Stimulated activated CD8-positive, alpha-beta memory T cell treated with anti-CD3 and anti-CD28 coated beads, Interleukin-12 subunit alpha, Interleukin-12 subunit beta, amount 100 ng/mL, for 24 hours (primary cell): ENCODE data around the gene PLPP3.

Experiments used
- DNase-seq: peaks from one replicate; pipeline ENCODE4 v3.0.0-alpha.2; 2020; ENCODE audit errors: extremely low read depth

PLPP3 gene

DNA sequence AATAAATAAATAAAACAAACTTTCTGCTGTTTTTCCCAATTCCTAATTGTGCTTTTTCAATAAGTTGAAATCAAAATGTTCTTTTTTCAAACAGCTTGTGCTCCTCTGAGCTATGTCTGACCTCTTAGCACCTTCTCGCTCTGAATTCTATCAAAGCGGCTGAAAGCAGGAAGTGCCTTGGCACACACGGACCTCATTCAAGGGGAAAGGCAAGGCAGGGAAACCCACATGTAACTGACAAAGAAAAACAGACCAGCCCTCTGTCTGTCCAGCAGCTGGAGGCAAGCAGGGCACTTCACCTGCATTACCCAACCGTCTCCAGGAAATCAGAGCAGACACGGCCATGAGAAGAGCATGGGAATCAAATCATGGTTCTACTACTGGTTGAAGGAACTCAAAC lies 56.7 kb downstream of the PLPP3 start:
- DNase-seq: no peak

DNA sequence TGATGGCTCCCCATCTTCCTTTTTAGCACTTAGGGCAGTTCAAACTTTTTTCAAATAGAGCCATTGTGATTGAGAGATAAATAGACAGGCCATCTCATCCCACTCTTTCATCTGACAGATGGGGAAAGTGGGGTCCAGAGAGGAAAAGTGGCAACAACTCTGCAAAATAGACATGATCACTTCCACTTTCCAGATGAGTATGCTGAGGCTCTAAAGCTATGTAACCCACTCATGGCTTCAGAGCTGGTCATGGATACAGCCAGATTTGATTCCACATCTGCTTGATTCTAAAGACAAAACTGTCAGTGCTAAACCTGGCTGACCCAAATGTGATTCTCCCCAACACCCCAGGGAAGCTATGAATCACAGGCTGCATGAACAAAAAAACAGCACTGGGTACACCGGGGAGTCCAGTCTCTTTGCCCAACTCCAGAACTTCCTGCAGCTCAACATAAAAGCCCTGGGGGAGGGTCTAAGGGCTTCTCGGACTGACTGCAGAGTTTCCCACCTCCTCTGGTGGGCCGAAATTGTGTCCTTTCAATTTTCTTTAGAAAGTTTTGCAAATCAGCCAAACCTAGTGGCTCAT lies 59.3 kb downstream of the PLPP3 start:
- DNase-seq: no peak

DNA sequence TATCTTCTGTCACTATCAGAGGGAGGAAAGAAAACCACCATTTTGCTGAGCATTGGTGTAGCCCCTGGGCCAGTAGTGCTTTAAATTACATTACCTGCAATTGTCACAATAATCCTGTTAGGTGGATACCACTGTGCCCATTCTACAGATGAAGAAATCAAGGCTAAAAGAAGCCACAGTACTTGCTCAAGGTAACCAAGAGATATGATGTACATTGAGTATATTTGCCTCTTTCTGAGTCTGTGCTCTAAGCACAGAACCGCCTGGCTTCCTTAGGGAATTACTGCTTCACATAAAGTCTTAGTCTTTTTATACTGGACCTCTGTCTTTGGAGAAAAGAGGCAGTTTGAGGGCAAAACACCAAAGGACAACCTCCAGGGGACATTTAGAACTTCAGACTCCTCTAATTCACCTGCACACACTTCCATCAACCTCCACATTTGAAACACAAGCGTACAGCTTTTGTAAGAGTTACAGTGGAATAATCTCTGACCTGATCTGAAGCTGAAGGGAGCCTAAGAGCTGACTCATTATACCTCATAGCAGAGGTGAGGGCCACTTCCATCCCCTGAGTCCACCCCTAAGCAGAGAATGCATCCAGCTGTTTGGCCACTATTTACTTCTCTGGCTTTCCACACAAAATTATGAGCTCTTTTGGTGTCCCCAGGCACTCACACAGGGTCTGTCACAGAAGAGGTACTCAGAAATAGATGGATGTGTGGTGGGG lies 61.8 kb downstream of the PLPP3 start:
- DNase-seq: no peak

DNA sequence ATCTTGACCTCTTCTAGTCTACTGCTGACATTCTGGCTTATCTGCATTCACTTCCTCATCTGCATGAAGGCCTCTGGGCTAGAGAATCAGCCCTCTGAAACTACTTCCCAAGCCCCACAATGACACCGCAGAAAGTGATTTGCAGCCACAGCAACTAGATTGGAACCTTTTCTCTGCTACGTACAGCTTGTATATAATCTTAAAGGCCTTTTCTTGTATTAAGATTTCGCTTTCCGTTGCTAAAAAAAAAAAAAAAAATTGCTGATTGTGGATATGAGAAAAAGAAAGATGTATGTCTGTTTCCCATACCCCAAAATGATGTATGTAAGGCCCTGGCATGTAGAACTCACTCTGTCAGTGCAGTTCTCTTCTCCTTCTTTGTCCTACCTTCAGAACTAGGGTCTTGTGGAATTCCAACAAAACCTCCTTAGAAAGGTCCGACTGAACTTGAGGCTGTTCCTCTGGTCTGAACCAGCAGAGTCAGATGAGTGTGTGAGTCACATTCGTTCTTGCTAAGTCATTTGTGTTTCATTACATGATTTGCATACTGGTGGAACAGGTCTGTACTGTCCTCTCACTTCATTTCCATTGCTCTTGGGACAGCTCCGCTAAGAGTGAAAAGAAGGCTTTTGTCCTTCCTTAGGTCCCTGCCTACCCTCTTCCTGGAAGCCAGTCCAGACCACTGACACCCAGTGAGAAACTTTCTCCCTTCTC lies 62.7 kb downstream of the PLPP3 start:
- no peak for DNase-seq

DNA sequence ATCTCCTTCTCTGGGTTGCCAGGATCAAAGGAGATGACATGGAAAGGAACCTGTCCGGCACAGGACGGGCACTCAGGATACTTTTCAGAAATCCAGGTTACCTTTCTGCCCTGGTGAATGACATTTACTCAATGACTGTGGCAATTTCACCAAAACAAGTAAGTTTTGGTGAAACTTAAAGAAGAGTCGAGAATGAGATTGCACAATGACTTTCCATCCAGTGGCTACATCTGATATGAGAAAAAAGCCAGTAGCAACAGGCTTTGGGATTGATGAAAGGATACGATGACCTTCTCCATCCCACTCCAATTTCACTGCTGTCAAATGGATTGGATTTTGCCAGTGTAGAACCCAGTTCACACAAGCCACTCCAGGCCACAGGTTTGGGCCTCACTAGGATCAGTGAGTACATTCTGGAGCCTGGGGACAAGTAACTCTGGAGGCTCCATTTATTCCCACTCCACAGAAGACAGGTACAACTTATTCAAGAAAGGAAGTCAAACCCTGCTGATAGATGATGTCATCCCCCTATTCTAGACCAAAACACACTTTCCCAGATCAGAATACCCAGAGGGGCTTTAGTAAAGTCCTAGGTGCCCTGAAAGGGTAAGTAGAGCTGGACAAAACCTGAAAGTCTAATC lies 63.3 kb downstream of the PLPP3 start:
- DNase-seq: no peak

DNA sequence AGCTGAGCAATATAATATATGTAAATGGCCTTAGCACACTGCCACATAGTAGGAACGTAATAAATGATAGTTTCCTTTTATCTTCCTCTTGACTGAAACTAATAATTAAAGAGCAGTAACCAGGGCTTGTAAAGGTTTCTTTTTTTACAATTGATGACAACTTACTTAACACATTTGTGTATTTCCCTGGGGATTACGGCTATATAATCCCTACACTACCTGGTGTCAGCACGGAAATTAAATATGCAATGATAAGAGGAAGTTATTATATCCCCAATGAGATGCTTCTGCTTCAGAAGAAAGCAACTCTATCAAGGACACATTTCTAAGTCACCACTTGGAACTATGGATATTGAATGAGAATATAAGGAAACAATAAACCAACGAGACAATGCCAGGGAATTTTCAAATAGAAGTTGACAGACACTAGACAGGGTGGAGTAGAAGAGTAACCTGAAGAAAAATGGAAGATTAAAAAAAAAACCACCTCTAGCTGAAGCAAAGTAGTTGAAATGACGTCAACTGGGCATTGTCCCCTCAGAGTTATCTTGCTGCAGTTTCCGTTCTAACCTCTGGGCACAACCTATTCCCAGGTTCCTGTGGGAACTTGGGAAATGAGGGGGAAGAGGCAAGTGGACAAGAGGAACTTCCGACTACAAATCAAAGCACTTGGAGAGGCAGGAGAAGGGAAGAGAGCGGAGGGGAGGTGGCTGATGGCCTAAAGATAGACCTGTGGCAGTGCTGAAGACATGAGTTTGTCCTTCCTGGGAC lies 66.5 kb downstream of the PLPP3 start:
- DNase-seq: no peak

DNA sequence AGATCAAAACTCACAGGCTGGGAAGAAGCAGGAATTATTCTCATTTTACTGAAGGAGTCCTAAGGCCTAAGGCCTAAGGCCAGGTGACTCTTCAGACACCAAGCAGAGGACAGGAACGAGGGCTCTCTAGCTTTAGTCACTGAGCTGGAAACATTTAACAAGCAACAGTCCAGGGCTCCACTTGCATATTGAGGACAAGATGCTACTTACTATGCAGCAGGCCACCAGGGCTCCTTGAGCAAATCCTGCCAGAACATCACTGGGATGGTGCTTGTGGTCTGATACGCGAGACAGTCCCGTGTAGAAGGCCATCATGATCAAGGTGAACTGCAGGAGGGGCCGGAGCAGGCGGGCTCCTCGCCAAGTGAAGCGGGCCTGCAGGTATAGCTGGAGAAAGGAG lies 67.6 kb downstream of the PLPP3 start:
- no peak for DNase-seq

DNA sequence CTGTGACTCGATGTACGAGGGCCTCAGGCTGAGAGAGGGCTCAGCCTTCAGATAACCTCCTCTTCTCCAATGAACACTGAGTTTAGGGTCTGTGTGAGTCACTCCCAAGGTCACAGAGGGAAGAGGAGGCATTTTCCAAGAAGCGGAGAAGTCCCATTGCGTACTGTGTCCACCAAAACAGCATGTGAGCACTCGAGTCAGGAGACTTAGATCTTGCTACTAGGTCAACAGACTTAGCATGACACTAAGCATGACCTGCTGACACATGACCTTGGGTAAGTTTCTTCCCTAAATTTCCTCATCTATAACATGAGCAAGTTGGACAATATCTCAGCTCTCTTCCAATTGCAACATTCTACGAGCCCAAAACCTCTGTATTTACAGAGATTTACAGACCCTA lies 68.0 kb downstream of the PLPP3 start:
- no peak for DNase-seq

DNA sequence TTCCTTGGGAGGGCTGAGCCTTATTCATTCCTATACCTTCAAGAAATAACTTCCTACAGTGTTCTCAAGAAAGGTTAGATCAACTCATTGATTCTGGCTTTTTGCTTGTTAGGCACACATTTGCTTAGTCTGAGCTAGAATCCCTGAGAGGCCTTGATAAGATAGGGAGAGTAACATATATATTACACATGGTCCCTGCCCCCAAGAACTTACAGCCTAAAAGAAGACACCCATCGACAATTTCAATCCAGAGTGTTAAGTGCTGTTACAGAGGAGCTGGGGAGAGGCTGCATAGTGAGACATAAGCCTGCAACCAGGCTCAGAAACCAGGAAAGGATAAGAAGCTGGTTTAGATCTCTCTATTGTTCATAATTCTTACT lies 68.7 kb downstream of the PLPP3 start:
- DNase-seq: no peak

DNA sequence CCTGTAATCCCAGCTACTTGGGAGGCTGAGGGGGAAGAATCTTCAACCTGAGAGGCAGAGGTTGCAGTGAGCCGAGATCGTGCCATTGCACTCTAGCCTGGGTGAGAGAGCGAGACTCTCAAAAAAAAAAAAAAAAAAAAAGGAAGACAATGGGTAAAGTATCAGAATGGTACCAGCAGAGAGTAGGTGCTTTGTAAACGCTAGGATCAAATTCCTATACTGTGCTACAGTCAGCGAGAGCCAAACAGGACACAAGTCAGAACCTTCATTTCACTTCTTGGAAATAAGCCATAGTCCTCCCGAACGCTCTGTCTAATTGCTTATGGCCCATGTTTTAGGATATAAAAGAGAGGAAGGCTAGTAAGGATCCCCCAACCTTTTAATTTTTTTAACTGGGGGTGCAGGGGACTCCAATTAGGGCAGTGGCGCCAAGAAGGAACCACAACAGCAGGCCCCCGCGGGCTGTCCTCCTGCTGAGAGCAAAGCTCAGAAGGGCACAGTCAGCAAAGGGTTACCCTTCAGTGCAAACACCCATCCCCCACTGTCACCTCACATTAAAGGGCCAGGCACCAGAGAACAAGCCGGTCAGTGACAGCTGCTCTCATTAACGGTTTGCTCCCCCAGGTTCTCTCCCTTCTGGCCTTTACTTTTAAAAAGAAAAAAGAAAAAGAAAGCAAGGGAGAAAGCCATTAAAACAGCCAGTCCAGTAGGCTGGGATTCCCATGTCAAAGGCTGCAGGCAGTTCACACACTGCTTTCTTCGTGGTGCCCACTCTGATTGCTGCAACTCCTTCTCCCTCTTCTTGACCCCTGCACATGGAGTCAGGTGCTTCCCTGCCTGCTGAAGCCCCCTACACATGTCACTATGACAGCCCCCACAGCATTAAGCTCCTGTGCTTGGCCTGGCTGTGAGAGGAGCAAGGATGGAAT lies 69.4 kb downstream of the PLPP3 start:
- DNase-seq: no peak

DNA sequence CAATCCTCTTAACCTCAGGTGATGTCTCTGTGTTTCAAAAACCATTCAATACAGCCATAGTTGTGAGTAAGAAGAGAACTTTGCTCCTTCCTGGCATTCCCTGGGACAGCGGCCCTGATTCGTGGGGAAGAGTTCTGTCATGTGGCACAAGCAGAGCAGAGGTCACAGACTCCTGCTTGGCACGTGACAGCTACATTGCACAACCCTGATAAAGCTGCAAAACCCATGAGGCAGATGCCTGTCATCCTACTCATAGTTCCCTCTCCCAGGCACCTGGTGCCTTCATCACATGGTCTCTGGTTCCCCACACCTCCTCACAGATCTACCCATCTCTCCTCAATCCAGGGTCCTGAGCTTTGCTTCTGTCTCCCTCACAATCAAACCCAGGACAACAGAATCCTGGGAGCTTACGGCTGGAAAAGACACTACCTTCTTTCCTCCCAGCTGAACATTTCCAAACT lies 70.8 kb downstream of the PLPP3 start:
- no peak for DNase-seq

DNA sequence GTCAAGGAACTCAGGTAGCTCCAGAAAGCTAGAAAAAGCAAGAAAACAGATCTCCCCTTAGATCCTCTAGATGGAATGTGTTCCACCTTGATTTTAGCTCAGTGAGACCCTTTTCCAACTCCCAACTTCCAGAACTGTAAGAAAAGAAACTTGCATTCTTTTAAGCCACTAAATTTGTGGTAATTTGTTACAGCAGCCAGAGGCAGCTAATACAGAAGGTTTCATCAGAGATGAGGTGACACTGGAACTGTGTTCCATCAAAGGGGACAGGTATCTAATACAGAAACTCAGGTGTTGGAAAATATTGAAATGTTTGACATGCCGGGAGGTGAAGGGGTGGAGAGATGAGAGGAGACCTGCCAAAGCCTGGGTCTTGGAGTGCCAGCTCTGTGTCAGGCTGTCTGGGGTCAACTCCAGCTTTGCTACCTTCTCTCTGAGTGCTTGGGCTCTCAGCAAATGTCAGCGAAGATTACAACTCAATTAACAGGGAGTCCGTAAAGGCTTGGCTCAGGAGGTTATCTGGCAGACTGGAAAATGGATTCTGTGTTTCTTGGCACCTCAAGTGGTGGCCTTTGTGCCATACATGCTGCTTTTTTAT lies 71.3 kb downstream of the PLPP3 start:
- DNase-seq: no peak

DNA sequence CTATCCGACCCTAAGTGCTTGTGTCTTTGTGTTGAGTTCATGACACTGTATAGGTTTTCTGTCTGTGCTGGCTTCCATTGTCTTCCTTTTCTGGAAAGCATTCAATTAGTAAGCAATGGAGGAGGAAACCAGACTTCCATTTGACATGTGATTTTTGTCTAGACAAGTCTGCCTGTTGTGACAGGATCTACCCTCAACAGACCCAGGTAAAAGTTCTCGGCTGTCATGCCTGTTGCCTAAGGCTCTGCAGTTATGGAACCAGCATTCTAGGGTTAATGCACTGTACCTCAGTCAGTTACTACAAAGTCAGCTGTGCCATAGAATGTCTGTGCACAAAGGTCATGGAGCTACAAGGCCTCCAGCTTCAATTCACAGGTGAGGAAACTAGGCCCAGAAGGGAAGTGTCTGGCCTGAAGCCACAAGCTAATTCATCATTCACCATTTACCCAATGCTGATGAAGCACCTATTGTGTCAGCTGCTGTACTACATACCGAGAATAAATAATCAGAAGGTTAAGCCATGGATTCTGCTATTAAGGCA lies 72.3 kb downstream of the PLPP3 start:
- DNase-seq: no peak

DNA sequence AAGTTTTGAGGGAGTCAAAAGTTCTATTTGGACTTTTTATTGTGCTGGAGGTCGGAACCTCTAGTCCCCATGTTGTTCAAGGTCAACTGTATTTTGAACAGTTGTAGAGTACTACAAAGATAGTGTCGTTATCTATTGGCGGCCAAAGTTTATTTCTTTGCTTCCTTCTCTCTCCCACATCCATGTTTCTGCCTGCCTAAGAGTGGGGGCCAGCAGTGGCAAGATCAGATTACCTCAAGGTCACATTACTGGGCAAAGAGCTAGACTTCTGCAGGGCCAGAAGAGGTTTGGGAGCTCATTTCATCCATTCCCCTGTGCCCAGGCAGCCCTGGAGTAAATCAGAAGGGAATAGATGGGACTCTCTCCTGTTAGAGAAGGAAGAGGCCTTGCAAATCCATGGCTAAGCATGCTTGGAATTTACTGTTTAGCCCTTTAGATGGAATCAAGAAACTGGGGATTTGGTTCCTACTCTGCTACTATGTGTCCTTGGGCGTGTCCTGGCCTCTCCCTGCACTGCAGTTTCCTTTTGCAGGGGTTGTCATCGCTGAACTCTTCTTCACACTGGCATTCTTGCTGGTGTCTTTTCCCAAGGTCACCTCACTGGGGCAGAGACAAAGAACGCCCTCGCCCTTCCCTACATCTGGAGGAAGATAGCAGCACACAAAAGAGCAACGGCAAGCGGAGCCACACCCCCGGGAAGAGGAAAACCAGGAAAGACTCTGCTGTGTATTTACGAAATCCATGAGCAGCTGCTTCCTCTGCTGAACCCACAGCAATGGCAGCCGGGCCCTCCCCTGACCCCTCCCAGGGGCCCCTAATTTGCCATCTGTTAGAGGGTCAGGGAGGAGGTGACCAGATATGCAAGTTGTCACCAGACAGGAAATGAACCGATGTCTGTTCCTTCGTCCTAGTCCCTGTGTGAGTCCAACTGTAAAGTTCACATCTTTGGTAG lies 73.3 kb downstream of the PLPP3 start:
- DNase-seq: no peak

DNA sequence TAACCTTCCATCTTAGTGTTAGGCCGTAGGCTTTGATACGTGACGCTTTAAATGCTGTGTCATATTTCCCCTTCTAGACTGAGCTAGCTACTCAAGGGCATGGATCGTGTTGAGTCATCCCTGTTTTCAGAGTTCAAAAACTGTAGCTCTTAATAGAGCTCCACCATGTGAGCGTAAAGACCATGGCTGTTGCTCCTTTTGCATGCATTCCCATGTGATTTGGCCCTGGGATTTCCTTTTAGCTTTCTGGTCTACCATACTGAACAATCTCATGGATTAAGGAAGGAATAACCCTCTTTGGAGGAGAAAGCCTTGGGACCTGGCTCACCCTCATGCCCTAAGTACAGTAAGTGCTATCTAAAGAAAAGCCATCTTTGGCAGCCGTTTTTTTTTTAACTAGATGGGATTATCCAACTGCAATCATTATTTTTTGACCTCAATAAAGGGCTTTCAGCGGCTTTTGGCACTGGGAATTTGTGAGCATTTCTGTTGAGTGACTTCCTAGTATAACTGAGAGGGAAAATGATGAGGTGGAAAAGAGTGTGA lies 76.6 kb downstream of the PLPP3 start:
- DNase-seq: no peak

DNA sequence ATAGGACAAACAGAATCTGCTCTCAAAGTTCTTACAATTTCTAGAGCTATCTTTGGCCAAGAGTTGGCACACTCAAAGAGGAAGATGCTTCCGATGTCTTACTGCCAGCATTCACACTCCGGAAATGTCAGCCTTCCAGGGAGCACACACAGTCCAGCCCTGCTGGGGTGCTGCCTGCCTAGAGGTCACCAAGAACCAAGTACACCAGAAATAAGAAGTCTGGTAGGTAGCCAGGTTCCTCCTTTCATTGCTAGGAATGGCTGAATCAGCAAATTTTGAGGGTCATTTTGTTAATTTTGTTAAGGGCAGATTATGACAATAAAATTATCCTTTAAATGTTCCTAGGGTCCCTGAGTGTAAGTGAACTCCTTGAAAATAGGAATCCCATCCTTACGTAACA lies 77.5 kb downstream of the PLPP3 start:
- no peak for DNase-seq

DNA sequence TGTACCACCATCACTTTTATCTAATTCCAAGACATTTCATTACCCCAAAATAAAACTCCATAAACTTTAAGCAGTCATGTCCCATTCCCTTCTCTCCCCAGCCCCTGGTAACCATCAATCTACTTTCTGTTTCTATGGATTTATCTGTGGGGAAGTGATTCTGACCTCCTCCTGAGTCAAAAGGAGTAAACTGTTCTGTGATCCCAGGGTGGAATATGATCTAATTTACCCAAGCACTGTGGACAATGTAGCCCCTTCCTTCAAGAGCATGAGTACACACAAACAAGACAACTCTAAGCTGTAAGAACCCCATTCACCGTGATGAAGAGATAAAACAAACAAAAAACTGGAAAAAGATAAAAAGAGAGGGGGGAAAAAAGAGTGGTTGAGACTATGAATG lies 77.9 kb downstream of the PLPP3 start:
- DNase-seq: no peak
